Lower leg skin (tissue), 4 donors: ENCODE data around the gene SHANK3. TPM values are rescaled to one million over a fixed set of nuclear protein-coding genes. Genes with fewer than 3 reads are reported as not detected.

Experiments
- DNase-seq, 2 donors: peaks; one replicate each; pipeline ENCODE4 v3.0.0-alpha.2; 2019; ENCODE audit warnings: low spot score in 2 of 2
- H3K4me3 ChIP-seq: fragments of 200-600 bp; sonication (generic); 2 replicates; pipeline ENCODE4 v1.5.1; 2017; ENCODE audit warnings: mild to moderate bottlenecking, low read depth; ENCODE audit not compliant: poor library complexity, severe bottlenecking
- CTCF ChIP-seq, 3 donors: fragments of 450-650 bp; IDR thresholded peaks; one replicate each; pipeline ENCODE4 v1.5.1; 2016; ENCODE audit warnings: antibody characterized with exemption in 3 of 3, mild to moderate bottlenecking in 3 of 3, moderate library complexity in 2 of 3
- POLR2A ChIP-seq, 2 donors: fragments of 450-650 bp; IDR thresholded peaks; one replicate each; pipeline ENCODE4 v1.6.1; 2016 to 2017; ENCODE audit warnings: antibody characterized with exemption in 2 of 2, mild to moderate bottlenecking in 1 of 2, moderate library complexity in 1 of 2
- WGBS, 2 donors: methylation state at CpG; one replicate each; pipeline ENCODE4 v1.1.5; 2018; 5-methylcytosine and 5-hydroxymethylcytosine counted together
- intact Hi-C: fragments of 100-400 bp; cut with DNase I; formaldehyde crosslinking; loops from one replicate; pipeline ENCODE4 v1.15.0; 2023; ENCODE audit warnings: low total_unique reads
- total RNA-seq, 4 donors: library from RNA; depleted of rRNA; stranded (reverse); fragments of >200 nt; gene quantifications; one replicate each; pipeline ENCODE4 v1.1.0, GENCODE V29; 2016

The SHANK3 gene
- total RNA-seq, 4 donors from 2014 or later, result 4.0 to 8.9 (median 6.8) TPM

DNA sequence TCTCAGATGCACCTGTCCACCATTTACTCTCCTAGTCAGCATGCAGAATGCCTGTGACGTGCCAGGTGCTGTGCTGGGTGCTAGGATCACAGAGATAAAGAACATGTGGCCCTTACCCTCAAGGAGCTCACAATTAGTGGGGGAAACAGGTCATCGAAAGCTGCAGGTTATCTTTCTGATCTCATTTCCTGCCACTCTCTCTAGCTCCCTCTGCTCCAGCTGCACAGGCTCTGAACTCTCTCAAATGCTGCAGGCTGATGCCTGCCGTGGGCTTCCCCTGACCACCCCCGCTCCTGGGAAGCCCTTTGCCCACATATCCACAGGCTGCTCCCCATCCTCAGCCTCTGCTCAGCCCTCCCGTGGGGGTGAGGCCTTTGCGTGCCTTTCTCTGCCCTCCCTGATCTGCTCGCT, 29.6 kb downstream of the SHANK3 start:
- WGBS, 2 donors, result 79 to 84% methylated on average over 7 of the region's 7 CpGs
- TF ChIP-seq POLR2A (IDR thresholded peaks at IDR 0.05) (no peak), CTCF (IDR thresholded peaks at IDR 0.05) (no peak)
- no peak for DNase-seq
- intact Hi-C loops, result no loop called here
- no peak overlapping the region for H3K4me3 ChIP-seq

DNA sequence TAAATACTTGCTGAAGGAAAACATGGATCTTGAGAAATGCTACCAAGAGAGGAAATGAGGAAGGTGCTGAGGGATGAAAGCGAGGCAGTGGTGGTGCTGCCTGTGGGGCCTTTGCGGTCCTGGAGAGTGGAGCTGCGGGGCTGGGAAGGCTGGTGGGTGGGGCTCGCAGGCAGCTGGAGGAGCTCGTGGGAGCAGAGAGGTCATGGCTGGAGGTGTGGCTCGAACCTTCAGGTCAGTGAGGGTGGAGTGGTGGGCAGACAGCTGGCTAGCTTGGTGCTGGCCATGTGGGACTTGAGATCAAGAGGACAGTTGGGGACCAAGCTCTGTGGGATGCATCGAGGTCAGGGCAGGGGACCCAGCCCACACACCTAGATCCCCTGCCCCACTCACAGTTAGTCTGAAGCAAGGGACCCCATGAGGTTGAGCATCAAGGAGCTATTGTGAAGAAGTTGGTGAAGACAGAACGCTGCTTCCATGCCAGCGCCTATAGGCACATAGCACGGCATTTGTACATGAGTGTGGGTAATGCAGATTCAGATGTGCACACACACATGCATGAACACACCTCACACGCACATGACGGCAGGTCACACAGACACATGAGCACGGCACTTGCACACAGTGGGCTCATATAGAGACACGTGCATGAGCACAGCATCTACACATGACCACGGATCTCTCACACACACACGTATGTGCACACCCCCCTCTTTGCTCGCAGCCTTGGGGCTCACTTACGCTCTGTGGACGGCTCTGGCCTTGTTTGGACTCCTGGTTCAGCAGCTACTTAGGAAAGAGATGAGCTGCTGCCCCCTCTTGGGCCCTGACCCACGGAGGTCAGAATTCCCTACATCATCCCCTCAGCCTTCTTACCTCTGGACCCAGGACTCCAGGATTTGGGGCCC, 30.4 kb downstream of the SHANK3 start:
- 84 to 85% methylated on average over 20 of the region's 20 CpGs for WGBS, 2 donors
- no peak for TF ChIP-seq CTCF (IDR thresholded peaks at IDR 0.05)
- no peak for TF ChIP-seq POLR2A (IDR thresholded peaks at IDR 0.05)
- peak in 1 of 2 donors; percentile 78 for DNase-seq
- H3K4me3 ChIP-seq, result no peak overlapping the region
- intact Hi-C loops, result no loop called here

DNA sequence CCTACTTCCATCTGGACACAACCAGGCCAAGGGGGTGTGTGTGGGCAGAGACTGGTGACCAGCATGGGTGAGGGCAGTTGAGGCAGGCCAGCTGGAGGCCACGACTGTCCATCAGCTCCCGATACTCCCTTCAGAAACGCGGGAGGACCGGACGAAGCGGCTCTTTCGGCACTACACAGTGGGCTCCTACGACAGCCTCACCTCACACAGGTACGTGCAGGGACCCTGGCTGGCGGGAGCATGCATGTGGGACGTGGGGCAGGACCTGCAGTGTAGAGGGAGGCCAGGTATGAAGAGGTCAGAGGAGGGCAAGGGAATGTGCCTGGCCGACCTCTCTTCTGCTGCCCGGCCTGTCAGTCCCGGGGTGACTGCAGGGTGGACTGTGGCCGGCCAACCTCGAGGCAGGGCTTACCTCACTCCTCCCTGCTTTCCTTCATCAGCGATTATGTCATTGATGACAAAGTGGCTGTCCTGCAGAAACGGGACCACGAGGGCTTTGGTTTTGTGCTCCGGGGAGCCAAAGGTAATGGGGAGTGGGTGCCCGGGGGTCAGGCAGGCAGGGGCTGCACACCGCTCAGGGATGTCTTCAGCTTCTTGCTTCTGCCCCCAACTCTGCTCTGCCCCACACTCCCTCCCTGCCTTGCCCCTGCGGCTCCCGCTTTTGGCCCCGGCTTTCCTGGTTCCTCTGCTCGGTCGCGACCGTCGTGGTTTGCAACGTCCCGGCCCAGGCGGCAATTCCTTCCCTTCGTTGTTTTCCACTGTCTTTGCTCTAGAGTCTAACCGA, 31.3 kb downstream of the SHANK3 start:
- TF ChIP-seq POLR2A (IDR thresholded peaks at IDR 0.05) (no peak), CTCF (IDR thresholded peaks at IDR 0.05) (no peak)
- intact Hi-C loops, result no loop called here
- H3K4me3 ChIP-seq, result no peak overlapping the region
- DNase-seq, result peak in 1 of 2 donors; percentile 80
- WGBS, 2 donors, result 88 to 94% methylated on average over 36 of the region's 36 CpGs

- peak in 1 of 2 donors; percentile 80 for DNase-seq
- TF ChIP-seq POLR2A (IDR thresholded peaks at IDR 0.05) (no peak), CTCF (IDR thresholded peaks at IDR 0.05) (no peak)
- intact Hi-C loops, result no loop called here
- no peak overlapping the region for H3K4me3 ChIP-seq
- WGBS, 2 donors, result 85 to 91% methylated on average over 33 to 37 of the region's 37 CpGs
These were observed 32.0 kb downstream of the SHANK3 start for GRCh38 chr22:50704510-50705218.

GRCh38 chr22:50705219-50705691, 32.6 kb downstream of the SHANK3 start:
- DNase-seq, result no peak
- TF ChIP-seq CTCF (IDR thresholded peaks at IDR 0.05) (no peak), POLR2A (IDR thresholded peaks at IDR 0.05) (no peak)
- WGBS, 2 donors, result 38 to 61% methylated on average over 11 to 20 of the region's 23 CpGs
- no peak overlapping the region for H3K4me3 ChIP-seq
- intact Hi-C loops, result no loop called here
